Endothelial cell of umbilical vein (primary cell): ENCODE measurements around the gene STXBP5L.
"Not testable (repeated sequence)": the region's sequence is repeated elsewhere in the genome, so short reads cannot be mapped to it uniquely, and the experiment has no call there.

Experiments
- CTCF ChIP-seq, 2 donors: IDR thresholded peaks; 1 replicate in 1 of 2; 2 replicates in 1 of 2; pipeline ENCODE4 v1.5.1; 2011; ENCODE audit warnings: low read length in 2 of 2, mild to moderate bottlenecking in 2 of 2, moderate library complexity in 2 of 2, control low read depth in 1 of 2, inconsistent platforms in 1 of 2, low read depth in 1 of 2; ENCODE audit not compliant: insufficient read depth in 1 of 2; ENCODE audit errors: extremely low read depth in 1 of 2
- EZH2 ChIP-seq: IDR thresholded peaks from 2 replicates; pipeline ENCODE4 v1.6.1; 2012; ENCODE audit warnings: borderline replicate concordance, low read depth, mild to moderate bottlenecking, moderate library complexity, low read length, inconsistent platforms; ENCODE audit not compliant: severe bottlenecking
- MAX ChIP-seq: IDR thresholded peaks from 2 replicates; pipeline ENCODE4 v1.6.1; 2011; ENCODE audit not compliant: insufficient read depth, insufficient read length
- POLR2AphosphoS5 ChIP-seq: IDR thresholded peaks from 2 replicates; pipeline ENCODE4 v1.6.1; 2012; ENCODE audit warnings: low read depth, mild to moderate bottlenecking, control low read depth, low read length, moderate library complexity; ENCODE audit not compliant: insufficient read depth

GRCh38 chr3:121398051-121398450 is 490.0 kb downstream of the STXBP5L start:
- not testable (repeated sequence) for TF ChIP-seq EZH2; CTCF (IDR thresholded peaks at IDR 0.05; ENCODE audit: extremely low read depth in 1 of 2, insufficient read depth in 1 of 2, low read depth in 1 of 2, low read length in 2 of 2); POLR2AphosphoS5; MAX
